GM12874 (cell line): ENCODE measurements around the gene DNAJB6.

ENCODE experiments used
- CTCF ChIP-seq: IDR thresholded peaks from 2 replicates; pipeline ENCODE4 v1.5.1; 2011; ENCODE audit warnings: low read depth, mild to moderate bottlenecking, control low read depth, low read length, moderate library complexity; ENCODE audit not compliant: insufficient read depth

Gene DNAJB6

DNA sequence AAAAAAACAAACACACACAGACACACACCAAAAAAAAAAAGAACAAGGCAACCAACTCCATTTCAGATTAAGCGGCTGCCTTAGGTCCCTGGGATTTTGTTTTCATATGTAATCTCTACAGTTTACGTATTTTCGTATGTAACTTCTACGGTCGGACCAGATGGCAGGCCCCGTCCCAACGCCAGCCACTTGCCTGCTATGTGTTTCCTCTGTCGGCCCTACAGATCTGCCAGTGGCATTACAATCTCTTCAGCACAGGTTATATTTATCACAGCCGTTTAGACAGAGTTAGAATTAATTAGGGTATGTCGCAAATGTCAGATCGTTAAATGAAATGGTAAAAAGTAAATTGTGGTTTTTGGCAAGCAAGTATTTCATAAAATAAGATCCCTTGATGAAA lies 99.3 kb downstream of the DNAJB6 start:
- TF ChIP-seq CTCF = no peak

DNA sequence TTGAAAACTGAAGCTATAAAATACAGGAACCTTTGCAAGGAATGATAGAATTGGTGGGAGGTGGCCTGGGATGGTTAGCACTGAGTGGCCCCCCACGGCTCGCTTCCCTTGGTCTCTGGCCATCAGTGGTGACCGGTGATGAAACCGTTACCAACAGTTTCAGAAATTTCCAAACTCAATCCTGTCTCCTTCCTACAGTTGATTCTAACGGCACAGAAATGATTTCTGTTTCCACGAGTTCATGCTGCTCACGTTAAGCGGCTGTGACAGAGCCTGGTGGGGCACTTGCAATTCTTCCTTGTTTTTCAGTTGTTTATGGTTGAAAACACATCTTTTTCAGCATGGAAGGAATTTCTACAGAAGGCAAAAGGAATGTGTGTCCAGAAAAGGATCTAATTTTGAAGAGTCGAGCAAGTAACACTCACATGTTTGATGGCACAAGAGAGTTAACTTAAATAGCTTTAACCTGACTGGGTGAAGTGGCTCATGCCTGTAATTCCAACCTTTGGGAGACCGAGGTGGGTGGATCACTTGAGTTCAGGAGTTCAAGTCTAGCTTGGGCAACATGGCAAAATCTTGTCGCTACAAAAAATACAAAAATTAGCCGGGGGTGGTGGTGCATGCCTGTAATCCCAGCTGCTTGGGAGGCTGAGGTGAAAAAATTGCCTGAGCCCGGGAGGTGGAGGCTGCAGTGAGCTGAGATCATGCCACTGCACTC lies 100.1 kb downstream of the DNAJB6 start:
- TF ChIP-seq CTCF = no peak

DNA sequence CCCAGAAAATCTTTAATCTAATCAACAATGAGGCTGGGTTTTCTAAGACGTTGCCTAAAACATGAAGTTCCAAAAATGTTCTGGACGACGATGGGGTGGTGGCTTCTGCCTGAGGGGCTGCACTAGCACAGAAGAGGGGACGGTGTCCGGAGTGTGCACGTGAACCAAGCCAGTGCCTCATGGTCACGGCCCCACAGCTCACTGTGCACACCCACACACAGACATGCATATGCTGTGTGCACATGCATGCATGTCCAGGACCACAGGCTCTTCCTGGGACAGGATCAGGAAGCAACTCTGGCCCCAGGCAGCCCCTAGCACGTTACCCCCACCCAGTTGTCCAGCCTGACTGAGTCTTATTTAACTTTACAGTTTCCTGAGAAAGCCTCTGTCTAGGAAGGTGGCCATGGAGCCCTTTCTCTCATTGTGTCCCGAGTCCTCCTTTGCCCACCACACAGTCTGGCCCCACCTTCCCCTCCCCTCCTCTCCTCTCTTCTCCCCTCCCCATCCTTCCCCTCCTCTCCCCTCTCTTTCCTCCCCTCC lies 100.8 kb downstream of the DNAJB6 start:
- no peak for TF ChIP-seq CTCF

- TF ChIP-seq CTCF = no peak
Measured at GRCh38 chr7:157438121-157439025, 101.6 kb downstream of the DNAJB6 start.

- TF ChIP-seq CTCF = no peak
Measured at GRCh38 chr7:157439149-157439548, 102.3 kb downstream of the DNAJB6 start.

- TF ChIP-seq CTCF = no peak
Measured at GRCh38 chr7:157439761-157440160, 103.0 kb downstream of the DNAJB6 start.

GRCh38 chr7:157440346-157441022 lies 103.7 kb downstream of the DNAJB6 start:
- no peak for TF ChIP-seq CTCF
